HT1080 (cell line): ENCODE data around the gene RUNX1. TPM values are rescaled to one million over a fixed set of nuclear protein-coding genes. Genes with fewer than 3 reads are reported as not detected.
"Not testable (repeated sequence)": the region's sequence is repeated elsewhere in the genome, so short reads cannot be mapped to it uniquely, and the experiment has no call there.

Source experiments
- DNase-seq: peaks from one replicate; pipeline ENCODE4 v3.0.0-alpha.2; 2015; ENCODE audit warnings: low read depth
- total RNA-seq: library from RNA; depleted of rRNA; stranded (reverse); fragments of >200 nt; shearing (Covaris generic); gene quantifications from 2 replicates; pipeline ENCODE4 v1.2.3, GENCODE V29; 2014

RUNX1 gene
- total RNA-seq, 1 experiment from 2014 or later: 31.3 TPM

DNA sequence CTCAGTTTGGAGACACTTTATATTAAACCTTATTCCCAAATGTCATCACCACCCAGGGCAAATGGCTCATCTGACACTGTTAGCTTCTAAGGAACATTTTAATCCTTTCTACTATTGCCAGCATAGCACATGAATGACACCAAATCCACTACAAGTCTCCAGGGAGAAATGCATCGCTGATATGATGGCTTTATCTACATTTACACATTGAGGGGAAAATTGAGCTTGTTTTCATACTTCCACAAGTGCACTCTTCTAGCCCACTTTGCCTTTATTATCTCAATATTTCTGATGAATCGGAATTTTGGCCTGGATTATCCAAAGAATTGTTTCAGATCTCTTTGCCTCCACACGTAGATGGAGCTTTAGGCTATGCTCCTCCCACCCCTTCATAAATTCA, 75.4 kb downstream of the RUNX1 start:
- DNase-seq: no peak

DNA sequence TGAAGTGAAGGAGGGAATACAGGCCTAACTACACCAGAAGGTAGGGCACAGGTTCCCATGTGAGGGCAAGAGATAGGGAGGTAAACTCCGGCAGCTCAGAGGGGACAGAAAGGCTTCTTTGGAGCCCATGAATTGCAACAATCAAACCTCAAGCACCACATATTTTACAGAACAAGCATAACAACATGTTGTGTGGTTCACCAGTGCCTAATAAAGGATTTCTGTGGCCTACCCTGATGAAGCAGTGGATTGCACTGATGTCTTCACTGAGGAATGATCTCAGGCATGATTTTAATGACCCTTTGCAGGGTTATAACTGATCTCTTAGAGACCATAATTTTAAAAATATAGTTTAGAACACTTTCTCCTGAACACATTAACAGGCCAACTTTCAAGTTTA, 77.4 kb downstream of the RUNX1 start:
- no peak for DNase-seq

DNA sequence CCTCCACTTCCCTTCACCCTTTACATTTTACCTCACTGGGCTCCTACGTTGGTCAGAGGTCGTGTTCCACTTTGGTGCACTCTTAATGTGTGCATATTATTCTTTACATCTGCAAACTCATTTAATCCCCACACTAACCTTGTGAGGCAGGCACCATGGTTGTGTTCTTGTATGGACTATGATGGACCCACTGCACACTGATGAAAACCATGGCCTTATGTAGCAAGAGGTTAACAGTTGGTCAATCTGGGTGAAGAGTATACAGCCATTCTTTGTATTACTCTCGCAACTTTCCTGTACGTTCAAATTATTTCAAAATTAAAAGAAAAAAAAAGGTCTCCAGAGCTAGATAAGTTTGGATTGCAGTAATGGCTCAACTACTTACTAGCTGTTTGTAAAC, 78.5 kb downstream of the RUNX1 start:
- DNase-seq: no peak

DNA sequence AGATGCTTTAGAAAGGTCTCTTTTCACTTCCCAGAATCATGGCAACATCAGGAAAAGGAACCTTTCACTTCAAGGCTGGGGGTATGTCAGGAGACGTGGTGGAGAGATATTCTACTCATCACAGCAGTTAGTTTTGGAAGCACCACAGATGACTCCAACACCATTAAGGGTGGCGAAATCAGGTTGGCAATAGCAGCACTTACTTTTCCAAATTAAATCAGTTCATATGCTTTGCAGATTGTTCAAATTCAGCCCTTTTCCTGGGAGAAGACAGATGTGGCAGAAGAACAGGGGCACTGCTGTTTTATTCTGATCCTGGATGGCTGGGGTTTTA, 79.0 kb downstream of the RUNX1 start:
- DNase-seq: no peak

DNA sequence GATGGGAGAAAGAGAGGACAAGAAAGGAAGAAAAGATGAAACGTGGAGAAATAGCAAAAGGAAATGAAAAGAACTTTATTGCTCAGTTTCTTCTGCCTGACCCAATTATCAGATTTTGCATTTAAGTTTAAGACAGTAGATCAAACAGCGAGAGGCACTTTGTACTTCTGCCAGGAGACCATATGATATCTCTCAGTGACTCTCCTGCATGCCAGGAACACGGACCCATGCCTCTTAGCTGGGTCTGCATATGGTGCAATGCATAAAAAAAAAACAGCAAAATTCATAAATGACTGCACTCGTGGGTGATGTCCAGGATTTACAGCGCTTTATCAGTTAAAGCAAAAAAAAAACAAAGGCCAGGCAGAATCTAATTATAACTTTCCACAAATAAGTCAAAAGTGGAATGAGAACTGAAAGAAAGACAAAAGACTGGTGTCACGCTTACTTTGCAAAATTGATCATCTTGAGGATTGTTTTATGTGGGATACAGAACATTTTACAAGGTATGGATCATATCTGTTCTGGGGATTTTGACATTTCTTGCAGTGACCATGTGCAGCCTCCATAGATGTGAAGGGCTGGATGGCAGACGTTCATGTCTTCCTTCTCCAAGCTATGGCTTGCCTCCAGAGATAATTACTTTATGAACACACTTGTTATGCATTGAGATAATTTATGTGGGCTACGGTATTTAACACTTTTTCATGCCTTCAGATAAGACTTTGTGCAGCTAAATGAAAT, 79.5 kb downstream of the RUNX1 start:
- DNase-seq: no peak

DNA sequence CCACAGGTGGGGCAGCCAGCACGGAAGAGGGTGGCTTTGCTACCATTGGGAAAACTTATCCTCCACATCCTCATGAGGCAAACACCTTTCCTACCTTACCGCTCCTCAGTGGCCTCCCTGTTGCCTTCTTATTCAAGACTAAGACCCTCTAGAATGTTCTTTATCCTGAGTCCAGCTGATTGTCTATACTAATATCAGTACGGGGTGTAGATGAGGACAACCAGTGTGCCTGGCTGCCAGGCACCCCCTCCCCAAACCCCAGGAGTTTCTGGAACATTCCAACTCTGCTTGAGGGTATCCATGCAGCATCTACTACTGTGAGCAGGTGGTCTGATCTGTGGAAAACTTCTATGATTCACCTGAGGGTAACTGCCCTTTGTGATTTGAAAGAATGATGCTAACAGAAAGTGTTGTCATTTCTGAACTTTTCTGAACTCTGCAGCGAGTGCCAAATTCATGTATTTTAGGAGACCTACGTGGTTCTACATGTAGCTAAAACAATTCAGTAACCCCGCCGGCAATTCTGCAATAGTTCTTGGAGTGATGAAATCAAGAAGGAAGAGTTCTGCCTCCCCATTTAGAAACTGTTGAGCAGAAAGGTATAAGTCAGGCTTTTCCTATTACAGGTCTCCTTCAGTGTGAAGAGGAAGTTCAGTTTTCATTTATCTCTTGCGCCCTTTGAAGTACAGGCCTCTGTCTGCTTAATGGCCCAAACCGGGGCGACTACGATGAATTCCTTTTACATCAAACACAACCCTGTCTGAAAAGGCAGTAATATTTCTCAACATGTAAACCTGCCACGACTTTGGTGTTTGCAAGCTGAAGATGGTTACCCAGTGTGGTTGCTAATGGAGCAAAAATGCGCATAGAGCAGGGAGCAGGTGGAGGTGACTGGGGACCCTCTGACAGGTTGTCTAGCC, 80.4 kb downstream of the RUNX1 start:
- DNase-seq: no peak

DNA sequence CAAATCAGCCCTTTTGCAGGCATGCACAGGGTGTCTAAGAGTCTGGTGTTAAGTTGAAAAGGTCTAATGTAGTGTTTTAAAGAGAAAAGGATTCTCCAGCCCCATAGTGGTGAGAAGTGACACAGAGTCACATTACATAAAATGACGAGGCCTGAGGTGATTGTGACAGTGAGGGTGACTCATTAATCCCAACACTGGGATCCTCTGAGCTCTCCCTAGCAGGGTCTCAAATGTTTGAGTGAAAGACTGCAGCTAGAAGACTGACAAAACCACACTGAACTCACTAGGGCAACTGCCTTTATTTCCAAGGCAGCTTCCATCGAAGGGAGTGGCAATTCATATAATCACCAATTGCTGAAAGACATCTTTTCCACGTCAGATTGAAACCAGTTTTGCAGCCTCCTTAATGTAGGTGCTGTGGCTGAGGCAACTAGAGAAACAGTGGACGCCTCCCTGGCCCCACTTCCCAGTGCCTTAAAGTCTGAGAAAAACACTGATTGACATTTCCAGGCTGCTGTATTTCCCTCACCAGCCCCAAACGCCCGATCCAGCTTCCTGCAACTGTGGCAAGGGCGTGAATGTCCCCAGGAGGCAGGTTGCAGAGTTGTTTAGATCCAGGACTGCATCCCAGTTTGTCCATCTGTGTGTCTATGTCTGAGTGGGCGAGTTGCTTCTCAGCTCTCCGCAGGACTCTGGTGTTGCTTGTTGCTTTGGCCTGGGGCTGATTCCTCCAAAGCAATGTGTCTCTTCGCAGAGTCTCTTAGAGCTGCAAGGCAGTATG, 81.4 kb downstream of the RUNX1 start:
- DNase-seq: peak; percentile 72

DNA sequence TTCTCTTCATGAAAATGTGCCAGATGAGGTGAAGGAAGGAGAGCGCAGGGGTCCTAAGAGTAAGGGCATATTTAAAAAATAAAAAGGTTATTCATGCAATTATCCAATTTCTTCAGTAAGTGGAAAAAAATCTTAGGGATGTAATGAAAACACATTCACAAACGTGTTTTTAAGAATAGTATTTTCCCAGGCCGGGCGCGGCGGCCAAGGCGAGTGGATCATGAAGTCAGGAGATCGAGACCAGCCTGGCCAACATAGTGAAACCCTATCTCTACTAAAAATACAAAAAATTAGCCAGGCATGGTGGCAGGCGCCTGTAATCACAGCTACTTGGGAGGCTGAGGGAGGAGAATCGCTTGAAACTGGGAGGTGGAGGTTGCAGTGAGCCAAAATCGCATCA, 82.2 kb downstream of the RUNX1 start:
- not testable (repeated sequence) for DNase-seq

DNA sequence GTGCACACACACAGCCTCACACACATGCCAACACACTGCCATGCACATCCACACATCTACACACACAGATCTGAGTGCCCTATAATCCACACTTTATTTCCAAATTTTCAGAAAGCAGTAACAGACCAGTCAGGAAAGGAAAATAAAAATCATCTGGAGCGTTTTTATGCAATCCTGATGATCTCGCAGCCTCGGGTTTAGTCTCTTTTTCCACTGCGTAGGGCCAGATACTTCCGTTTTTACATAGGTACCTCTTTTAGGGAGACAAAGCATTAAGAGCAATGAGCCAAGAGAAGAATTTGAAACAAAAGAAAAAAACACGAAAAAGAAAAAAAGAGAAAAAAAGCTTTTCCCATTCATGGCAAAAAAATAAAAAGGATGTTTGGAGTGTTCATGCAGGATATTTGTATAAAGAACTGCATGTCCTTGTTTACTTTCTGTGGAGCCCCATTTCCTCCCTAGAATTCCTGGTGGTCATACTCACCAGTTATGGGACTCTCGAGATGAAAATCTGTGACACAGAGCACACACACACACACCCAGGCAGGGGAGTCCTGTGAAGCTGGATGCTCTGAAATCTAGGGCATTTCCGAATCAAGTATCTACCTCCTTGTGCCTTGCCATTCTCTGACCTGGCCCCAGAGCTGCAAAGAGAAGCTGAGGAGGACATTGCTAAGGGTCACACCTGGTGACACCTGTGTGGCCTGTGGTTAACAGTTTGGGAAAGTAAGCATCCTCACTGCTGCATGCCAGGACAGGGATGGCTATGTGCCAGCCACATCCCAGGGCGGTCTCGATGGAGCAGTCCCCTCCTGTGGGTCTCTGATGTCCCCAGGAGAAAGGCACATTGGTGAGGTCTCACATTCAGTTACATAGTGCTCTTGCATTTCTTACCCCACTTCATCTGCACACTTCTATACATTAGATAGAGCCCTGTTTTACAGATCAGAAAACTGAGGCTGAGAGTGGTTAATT, 83.6 kb downstream of the RUNX1 start:
- peak; percentile 80 for DNase-seq

DNA sequence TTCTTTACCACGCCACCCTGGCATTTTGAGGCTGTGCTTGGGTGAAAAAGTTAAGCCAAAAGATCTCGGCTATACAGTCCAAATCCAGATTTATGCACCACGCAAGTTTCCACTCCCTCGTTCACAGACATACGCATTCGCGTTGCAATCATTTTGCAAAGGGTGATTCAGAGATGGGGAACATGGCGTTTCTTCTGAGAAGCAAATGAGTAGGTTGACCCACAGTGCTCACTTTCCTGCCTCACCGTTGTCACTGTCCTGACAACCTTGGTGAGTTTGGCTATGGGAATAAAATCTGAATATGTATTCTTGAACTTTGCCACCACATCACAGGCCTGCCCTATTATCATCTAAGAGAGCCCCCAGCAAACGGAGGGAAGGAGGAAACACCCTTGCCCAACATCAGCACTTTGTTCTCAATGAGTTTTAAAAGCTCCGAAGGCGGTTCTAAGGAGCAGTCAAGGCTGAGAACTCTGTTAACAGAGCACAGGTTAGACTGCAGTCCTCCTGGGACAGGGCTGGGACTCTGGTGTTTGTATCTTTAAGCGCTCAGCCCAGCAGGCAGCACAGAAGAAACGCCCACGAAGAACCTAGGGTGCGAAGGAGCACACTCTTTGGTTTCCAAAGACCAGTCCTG, 86.4 kb downstream of the RUNX1 start:
- no peak for DNase-seq

DNA sequence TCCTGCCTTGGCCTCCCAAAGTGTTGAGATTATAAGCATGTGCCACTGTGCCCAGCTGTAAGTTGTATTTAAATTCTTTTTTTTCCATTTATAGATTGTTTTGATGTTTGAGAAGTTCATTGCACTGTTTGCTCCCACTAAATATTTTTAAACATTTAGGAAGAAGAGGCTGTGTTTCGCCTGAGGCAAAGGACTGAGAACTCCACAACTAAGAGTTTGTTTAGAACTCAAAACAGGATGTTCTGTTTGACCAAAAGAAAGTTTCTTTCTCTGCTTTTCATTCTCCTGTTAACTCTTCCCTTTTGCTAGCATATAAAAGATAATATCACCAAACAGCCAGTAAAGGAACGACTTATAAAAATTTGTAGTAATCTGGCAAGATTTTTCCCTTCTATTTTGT, 87.0 kb downstream of the RUNX1 start:
- no peak for DNase-seq

DNA sequence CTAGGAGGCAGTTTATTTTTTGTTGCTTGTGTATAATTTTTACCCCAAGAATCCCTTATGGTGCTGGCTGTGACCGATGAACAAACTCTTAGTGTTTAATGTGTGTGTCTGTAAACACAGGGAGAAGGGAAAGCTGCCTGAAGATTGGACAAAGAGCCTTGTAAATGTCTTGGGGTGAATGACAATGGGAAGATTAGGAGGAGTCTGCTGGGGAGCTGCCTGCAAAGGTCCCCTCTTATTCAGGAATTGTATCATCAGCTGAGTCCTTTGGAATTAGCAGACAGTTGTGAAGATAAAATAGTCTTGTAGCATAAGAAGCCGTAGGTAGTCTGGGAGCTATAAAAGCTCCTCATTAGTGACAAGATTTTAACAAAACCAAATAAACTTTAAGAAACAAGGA, 88.4 kb downstream of the RUNX1 start:
- no peak for DNase-seq

DNA sequence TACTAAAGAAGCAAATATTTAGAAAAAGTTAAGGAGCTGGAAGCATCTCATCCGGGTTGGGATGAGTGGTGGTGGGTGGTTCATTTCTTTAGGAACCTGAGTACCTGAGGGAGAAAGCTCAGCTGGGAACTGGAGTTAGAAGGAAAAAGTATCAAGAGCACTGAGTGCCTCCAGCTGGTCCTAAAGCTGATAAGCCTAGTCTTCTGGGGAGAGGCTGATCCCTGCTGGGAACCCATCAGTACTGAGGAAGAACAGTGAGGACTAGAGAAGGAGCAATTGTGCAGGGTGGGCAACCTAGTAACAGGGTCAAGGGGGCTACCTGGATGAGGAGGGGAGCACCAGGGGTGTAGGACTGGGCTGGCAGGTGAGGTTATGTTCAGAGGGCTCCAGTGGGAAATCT, 89.5 kb downstream of the RUNX1 start:
- no peak for DNase-seq

DNA sequence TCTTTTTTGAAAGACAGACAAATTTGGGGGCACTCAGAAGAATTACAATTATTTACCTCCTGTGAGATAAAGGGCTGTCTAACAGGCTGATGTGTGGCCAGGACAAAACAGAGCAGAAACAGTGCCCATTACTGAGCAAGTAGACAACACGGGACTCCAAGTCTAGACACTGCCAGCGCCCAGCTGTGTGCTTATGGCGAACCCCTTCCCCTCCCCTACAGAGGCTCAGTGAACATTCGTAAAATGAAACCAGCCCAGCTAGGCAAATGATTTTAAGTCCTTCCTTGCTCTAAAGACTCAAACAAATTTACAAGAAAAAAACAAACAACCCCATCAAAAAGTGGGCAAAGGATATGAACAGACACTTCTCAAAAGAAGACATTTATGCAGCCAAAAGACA, 91.1 kb downstream of the RUNX1 start:
- no peak for DNase-seq

DNA sequence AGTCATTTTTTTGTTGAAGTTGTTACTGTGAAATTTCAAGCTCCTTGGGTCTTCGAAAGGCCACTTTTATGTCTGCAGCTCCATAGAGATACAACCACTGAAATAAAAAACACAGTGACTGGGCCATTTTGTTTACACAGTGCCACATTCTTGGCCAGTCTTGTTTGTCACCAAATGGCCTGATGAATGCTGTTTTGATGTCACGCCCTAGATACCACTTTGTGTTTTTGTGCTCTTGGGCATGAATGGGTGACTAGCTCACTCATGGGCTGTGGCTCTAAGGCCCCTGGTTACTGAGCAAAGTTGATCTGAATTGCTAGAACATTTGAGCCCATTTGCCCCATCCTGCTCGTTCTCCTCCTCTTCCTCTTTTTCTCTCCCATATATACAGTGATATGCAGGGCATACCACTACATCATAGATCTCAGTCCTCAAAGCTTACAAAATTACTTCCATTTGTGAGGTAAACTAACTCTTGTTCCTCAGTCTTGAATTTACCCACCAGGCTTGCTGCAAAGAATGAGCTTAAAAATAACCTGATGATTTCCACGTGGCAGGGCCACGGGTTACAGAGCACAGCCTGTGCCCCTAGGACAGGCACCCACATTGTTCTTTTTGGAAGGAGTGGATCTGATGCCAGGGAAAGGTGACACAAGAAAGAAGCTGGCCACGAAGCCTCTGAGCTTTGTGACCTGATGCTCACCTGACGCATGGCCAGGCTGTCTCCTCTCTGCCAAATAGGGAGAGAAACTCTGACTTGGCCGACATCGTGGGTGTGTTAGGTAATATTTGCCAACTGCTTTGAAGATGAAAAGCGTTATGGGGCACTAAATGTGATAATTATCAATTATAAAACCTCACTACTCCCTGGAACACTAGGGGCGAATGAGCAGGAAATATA, 92.4 kb downstream of the RUNX1 start:
- DNase-seq: no peak

DNA sequence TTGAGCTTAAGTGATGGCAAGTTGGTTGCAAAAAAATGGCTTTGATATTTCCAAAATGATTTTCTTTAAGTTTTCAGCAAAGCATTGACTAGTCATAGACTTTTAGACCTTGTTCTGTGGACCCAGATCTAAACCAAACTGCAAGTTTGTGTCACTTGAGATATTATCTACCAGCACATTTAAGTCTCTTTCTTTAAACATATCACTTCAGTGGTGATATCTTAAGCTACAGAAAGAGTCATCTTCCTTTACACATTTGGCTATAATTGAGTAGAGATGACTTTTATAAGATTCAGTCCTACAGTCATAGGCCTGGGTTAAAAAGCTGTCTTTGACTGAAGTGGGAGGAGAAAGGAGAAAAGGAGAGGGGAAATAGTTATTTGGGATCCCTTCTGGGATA, 95.2 kb downstream of the RUNX1 start:
- DNase-seq: no peak

DNA sequence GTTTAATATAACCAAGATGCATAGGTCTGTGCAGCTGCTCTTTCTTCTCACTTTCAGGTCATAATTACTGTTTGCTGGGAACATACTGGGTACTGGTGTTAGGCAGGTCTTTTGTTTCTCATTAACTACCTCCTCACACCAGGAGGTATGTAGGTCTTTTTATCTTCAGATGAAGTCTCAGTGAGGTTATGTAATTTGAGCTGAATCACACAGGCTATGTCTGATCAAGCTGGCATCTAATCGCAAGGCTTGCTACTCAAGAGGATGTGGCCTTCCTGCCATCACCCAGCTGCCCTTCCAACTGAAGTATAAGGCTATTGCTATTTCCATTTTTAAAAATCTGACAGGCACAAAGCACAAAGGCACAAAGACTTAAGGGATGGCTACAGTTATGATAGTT, 96.4 kb downstream of the RUNX1 start:
- DNase-seq: peak; percentile 30

DNA sequence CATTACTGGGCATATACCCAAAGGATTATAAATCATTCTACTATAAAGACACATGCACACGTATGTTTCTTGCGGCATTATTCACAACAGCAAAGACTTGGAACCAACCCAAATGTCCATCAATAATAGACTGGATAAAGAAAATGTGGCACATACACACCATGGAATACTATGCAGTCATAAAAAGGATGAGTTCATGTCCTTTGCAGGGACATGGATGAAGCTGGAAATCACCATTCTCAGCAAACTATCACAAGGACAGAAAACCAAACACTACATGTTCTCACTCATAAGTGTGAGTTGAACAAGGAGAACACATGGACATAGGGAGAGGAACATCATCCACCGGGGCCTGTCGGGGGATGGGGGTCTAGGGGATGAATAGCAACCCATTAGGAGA, 97.2 kb downstream of the RUNX1 start:
- not testable (repeated sequence) for DNase-seq

DNA sequence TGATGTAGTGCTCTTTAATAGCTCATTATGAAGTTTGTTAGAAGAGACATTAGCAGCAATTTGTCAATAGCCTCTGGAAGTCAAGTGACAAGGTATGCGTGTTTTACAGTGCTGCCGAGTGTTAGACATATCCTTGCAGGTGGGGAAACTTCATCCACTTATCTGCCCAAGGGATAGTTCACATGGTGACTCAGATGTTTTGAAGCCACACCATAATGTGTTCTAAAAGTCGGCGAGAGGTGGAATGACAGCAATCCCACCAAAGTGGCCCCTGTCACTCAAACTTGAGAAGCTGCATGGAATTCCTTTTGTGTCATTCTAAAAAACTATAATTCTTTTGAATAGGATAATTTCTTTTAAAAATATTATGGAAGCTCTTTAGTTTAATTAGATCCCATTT, 98.1 kb downstream of the RUNX1 start:
- DNase-seq: no peak
